ENCODE results near the gene C17orf58. TPM values are rescaled to one million over a fixed set of nuclear protein-coding genes. Genes with fewer than 3 reads are reported as not detected.

The C17orf58 gene
- total and polyA plus RNA-seq, 7 donors = 1.4 to 24.7 (median 8.3) TPM

- 94 to 97% methylated on average over 3 of the region's 3 CpGs for WGBS, 2 donors
- Histone ChIP-seq H3K36me3 (no peaks in the 10 kb centered on the region), H3K27me3 (no peaks in the 10 kb centered on the region), H3K4me1 (peaks cover 0 to 22% (median 13%) of the 10 kb centered on the region in 4 donors), H3K4me3 (no peak overlapping the region), H3K9me3 (no peaks in the 10 kb centered on the region), H3K27ac (no peak overlapping the region)
- intact Hi-C loops (cut with DNase I) = loop anchor here (10.0 kb wide), 1 partner anchor 1325 kb away; the partner anchor contains the start of gene ABCA5
- TF ChIP-seq POLR2A (IDR thresholded peaks at IDR 0.05) (no peak), POLR2AphosphoS5 (IDR thresholded peaks at IDR 0.05) (no peak), EP300 (IDR thresholded peaks at IDR 0.05) (no peak)
- TF ChIP-seq, protein P1, sequence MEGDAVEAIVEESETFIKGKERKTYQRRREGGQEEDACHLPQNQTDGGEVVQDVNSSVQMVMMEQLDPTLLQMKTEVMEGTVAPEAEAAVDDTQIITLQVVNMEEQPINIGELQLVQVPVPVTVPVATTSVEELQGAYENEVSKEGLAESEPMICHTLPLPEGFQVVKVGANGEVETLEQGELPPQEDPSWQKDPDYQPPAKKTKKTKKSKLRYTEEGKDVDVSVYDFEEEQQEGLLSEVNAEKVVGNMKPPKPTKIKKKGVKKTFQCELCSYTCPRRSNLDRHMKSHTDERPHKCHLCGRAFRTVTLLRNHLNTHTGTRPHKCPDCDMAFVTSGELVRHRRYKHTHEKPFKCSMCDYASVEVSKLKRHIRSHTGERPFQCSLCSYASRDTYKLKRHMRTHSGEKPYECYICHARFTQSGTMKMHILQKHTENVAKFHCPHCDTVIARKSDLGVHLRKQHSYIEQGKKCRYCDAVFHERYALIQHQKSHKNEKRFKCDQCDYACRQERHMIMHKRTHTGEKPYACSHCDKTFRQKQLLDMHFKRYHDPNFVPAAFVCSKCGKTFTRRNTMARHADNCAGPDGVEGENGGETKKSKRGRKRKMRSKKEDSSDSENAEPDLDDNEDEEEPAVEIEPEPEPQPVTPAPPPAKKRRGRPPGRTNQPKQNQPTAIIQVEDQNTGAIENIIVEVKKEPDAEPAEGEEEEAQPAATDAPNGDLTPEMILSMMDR (IDR thresholded peaks at IDR 0.05) = no peak
- DNase-seq = no peak
Observed at GRCh38 chr17:67999291-67999911, 3.1 kb upstream of the C17orf58 start.

- Histone ChIP-seq H3K27me3 (no peaks in the 10 kb centered on the region), H3K4me3 (no peak overlapping the region), H3K27ac (no peak overlapping the region), H3K9me3 (no peaks in the 10 kb centered on the region), H3K36me3 (no peaks in the 10 kb centered on the region), H3K4me1 (peaks cover 0 to 28% (median 16%) of the 10 kb centered on the region in 4 donors)
- TF ChIP-seq POLR2AphosphoS5 (IDR thresholded peaks at IDR 0.05) (no peak), POLR2A (IDR thresholded peaks at IDR 0.05) (no peak), EP300 (IDR thresholded peaks at IDR 0.05) (no peak)
- TF ChIP-seq, protein P1 (IDR thresholded peaks at IDR 0.05) = no peak
- 81 to 87% methylated on average over 2 of the region's 2 CpGs for WGBS, 2 donors
- DNase-seq = no peak
- intact Hi-C loops (cut with DNase I) = loop anchor here (10.0 kb wide), 1 partner anchor 1326 kb away; the partner anchor contains the start of gene ABCA5
Observed at GRCh38 chr17:67998466-67998865, 2.2 kb upstream of the C17orf58 start.

GRCh38 chr17:67995570-67996263 is 552 bp downstream of the C17orf58 start:
- TF ChIP-seq EP300 (IDR thresholded peaks at IDR 0.05) (no peak), POLR2A (IDR thresholded peaks at IDR 0.05) (no peak), POLR2AphosphoS5 (IDR thresholded peaks at IDR 0.05) (no peak)
- TF ChIP-seq, protein P1 (IDR thresholded peaks at IDR 0.05) = no peak
- intact Hi-C loops (cut with DNase I) = loop anchor here (10.0 kb wide), 1 partner anchor 1329 kb away; the partner anchor contains the start of gene ABCA5
- DNase-seq = peak; percentile 72
- WGBS, 2 donors = 0 to 1% methylated on average over 43 of the region's 43 CpGs
- no peaks in the 10 kb centered on the region for H3K27me3 ChIP-seq
- H3K9me3 ChIP-seq = no peaks in the 10 kb centered on the region
- H3K36me3 ChIP-seq = no peaks in the 10 kb centered on the region
- peak overlapping the region; percentile 37 to 68 (median 60) for H3K4me3 ChIP-seq
- H3K4me1 ChIP-seq = peaks cover 0 to 33% (median 23%) of the 10 kb centered on the region in 4 donors
- H3K27ac ChIP-seq = peak overlapping the region; percentile 58 to 96 (median 96)

DNA sequence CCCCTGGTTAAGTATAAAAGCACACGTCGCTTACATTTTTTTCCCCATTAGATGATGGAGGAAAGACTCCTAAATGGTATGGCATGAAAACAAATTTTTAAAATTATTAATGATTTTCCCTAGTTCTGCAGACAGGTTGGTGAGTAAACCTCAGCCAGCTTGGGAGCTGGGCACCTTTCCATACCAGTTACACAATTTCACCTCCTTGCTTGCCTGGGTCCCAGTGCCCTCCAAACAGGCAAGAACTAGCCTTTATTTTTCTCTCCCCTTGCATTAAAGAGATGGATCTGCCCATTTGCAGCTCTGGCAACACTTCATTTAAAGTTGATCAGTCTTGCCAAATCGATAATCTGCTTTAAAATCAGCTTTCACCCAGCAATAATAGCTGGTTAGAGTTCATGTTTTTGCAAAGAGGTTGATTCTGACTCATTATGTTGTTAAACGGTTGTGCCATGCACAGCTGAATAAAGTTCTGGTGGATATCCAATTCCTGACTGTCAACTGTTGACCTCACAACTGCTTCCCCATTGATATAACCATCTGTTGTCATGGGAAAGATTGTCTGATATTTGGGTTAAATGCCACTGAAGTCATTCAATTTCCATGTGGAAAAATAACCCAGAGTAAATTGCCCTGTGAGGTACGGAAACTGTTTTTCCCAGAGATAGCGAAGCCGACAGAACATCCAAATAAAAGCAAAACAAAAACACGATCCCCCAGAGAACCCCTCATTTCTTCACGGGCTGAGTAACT is 1.3 kb downstream of the C17orf58 start:
- peak overlapping the region; percentile 37 to 68 (median 60) for H3K4me3 ChIP-seq
- no peaks in the 10 kb centered on the region for H3K36me3 ChIP-seq
- H3K4me1 ChIP-seq = peaks cover 0 to 33% (median 23%) of the 10 kb centered on the region in 4 donors
- H3K9me3 ChIP-seq = no peaks in the 10 kb centered on the region
- H3K27me3 ChIP-seq = no peaks in the 10 kb centered on the region
- 19 to 26% methylated on average over 9 of the region's 9 CpGs for WGBS, 2 donors
- H3K27ac ChIP-seq = peak overlapping the region; percentile 94 to 96 (median 96)
- no peak for DNase-seq
- intact Hi-C loops (cut with DNase I) = loop anchor here (5.0 to 10.0 kb wide), 2 partner anchors 42 to 1330 kb away; partner anchors contain the start of genes ABCA5 and KPNA2
- no peak for TF ChIP-seq POLR2A (IDR thresholded peaks at IDR 0.05)
- TF ChIP-seq, protein P1 (IDR thresholded peaks at IDR 0.05) = no peak
- TF ChIP-seq EP300 (IDR thresholded peaks at IDR 0.05) = no peak
- TF ChIP-seq POLR2AphosphoS5 (IDR thresholded peaks at IDR 0.05) = peak in 2 of 4 donors; percentile 25 to 31

All from sigmoid colon (tissue), 7 donors.